Amniotic stem cell (primary cell): ENCODE measurements around the gene PLCH1.
"Not testable (repeated sequence)": the region's sequence is repeated elsewhere in the genome, so short reads cannot be mapped to it uniquely, and the experiment has no call there.

Experiments
- DNase-seq: peaks from one replicate; lab custom pipeline; 2025; lab: John Stamatoyannopoulos, UW

The PLCH1 gene

GRCh38 chr3:155641956-155642355, 102.9 kb downstream of the PLCH1 start:
- no peak for DNase-seq

GRCh38 chr3:155640098-155640497, 104.8 kb downstream of the PLCH1 start:
- no peak for DNase-seq

GRCh38 chr3:155639462-155640055, 105.3 kb downstream of the PLCH1 start:
- no peak for DNase-seq

- DNase-seq: not testable (repeated sequence)
Measured at GRCh38 chr3:155638461-155638860, 106.4 kb downstream of the PLCH1 start.

- no peak for DNase-seq
Measured at GRCh38 chr3:155637567-155637966, 107.3 kb downstream of the PLCH1 start.

- DNase-seq: no peak
Measured at GRCh38 chr3:155635056-155635455, 109.8 kb downstream of the PLCH1 start.

- no peak for DNase-seq
Measured at GRCh38 chr3:155634121-155634719, 110.7 kb downstream of the PLCH1 start.

GRCh38 chr3:155631323-155632019, 113.4 kb downstream of the PLCH1 start:
- DNase-seq: no peak

- DNase-seq: no peak
Measured at GRCh38 chr3:155629556-155629955, 115.3 kb downstream of the PLCH1 start.

- DNase-seq: no peak
Measured at GRCh38 chr3:155629056-155629455, 115.8 kb downstream of the PLCH1 start.

- not testable (repeated sequence) for DNase-seq
Measured at GRCh38 chr3:155622647-155623046, 122.2 kb downstream of the PLCH1 start.

- DNase-seq: not testable (repeated sequence)
Measured at GRCh38 chr3:155620552-155620951, 124.3 kb downstream of the PLCH1 start.

- no peak for DNase-seq
Measured at GRCh38 chr3:155619118-155619915, 125.6 kb downstream of the PLCH1 start.

GRCh38 chr3:155618543-155618942, 126.3 kb downstream of the PLCH1 start:
- no peak for DNase-seq

- no peak for DNase-seq
Measured at GRCh38 chr3:155617346-155617925, 127.4 kb downstream of the PLCH1 start.

GRCh38 chr3:155615141-155615540, 129.7 kb downstream of the PLCH1 start:
- DNase-seq: not testable (repeated sequence)

- DNase-seq: not testable (repeated sequence)
Measured at GRCh38 chr3:155614410-155614809, 130.5 kb downstream of the PLCH1 start.

GRCh38 chr3:155611456-155611855, 133.4 kb downstream of the PLCH1 start:
- DNase-seq: no peak

- DNase-seq: no peak
Measured at GRCh38 chr3:155609586-155609985, 135.3 kb downstream of the PLCH1 start.

- no peak for DNase-seq
Measured at GRCh38 chr3:155608228-155608920, 136.5 kb downstream of the PLCH1 start.

- no peak for DNase-seq
Measured at GRCh38 chr3:155607761-155608160, 137.1 kb downstream of the PLCH1 start.

- no peak for DNase-seq
Measured at GRCh38 chr3:155605571-155605970, 139.3 kb downstream of the PLCH1 start.
